Stimulated activated CD4-positive, alpha-beta T cell treated with anti-CD3 and anti-CD28 coated beads, TNF-alpha, amount 100 ng/mL, for 48 hours (primary cell): ENCODE data around the gene CFAP20DC.
"Not testable (repeated sequence)": the region's sequence is repeated elsewhere in the genome, so short reads cannot be mapped to it uniquely, and the experiment has no call there.

Experiments used
- DNase-seq, 3 donors: peaks; one replicate each; pipeline ENCODE4 v3.0.0-alpha.2; 2020; ENCODE audit warnings: low read depth in 3 of 3

Gene CFAP20DC

GRCh38 chr3:58868097-58868779 is 181.6 kb downstream of the CFAP20DC start:
- DNase-seq, result no peak

- no peak for DNase-seq
Measured at GRCh38 chr3:58867621-58868020, 182.2 kb downstream of the CFAP20DC start.

- DNase-seq, result no peak
Measured at GRCh38 chr3:58866079-58866478, 183.7 kb downstream of the CFAP20DC start.

GRCh38 chr3:58864480-58864879 is 185.3 kb downstream of the CFAP20DC start:
- DNase-seq, result no peak

- DNase-seq, result no peak
Measured at GRCh38 chr3:58863206-58863605, 186.6 kb downstream of the CFAP20DC start.

GRCh38 chr3:58861551-58861950 is 188.3 kb downstream of the CFAP20DC start:
- no peak for DNase-seq

- DNase-seq, result no peak
Measured at GRCh38 chr3:58858126-58858525, 191.7 kb downstream of the CFAP20DC start.

GRCh38 chr3:58857402-58857801 is 192.4 kb downstream of the CFAP20DC start:
- no peak for DNase-seq

- no peak for DNase-seq
Measured at GRCh38 chr3:58848826-58849225, 201.0 kb downstream of the CFAP20DC start.

- not testable (repeated sequence) for DNase-seq
Measured at GRCh38 chr3:58842050-58842747, 207.6 kb downstream of the CFAP20DC start.

GRCh38 chr3:58840949-58841348 is 208.9 kb downstream of the CFAP20DC start:
- DNase-seq, result no peak

- DNase-seq, result no peak
Measured at GRCh38 chr3:58839964-58840363, 209.9 kb downstream of the CFAP20DC start.

- no peak for DNase-seq
Measured at GRCh38 chr3:58839187-58839586, 210.6 kb downstream of the CFAP20DC start.

GRCh38 chr3:58837856-58838255 is 212.0 kb downstream of the CFAP20DC start:
- no peak for DNase-seq

GRCh38 chr3:58837141-58837843 is 212.5 kb downstream of the CFAP20DC start:
- DNase-seq, result no peak

- no peak for DNase-seq
Measured at GRCh38 chr3:58835086-58835485, 214.7 kb downstream of the CFAP20DC start.

- no peak for DNase-seq
Measured at GRCh38 chr3:58833491-58833890, 216.3 kb downstream of the CFAP20DC start.

- no peak for DNase-seq
Measured at GRCh38 chr3:58829321-58830000, 220.4 kb downstream of the CFAP20DC start.

- DNase-seq, result no peak
Measured at GRCh38 chr3:58824777-58825176, 225.0 kb downstream of the CFAP20DC start.

GRCh38 chr3:58824285-58824684 is 225.5 kb downstream of the CFAP20DC start:
- DNase-seq, result peak in 1 of 3 donors; percentile 10

GRCh38 chr3:58806551-58807244 is 243.1 kb downstream of the CFAP20DC start:
- DNase-seq, result not testable (repeated sequence)

GRCh38 chr3:58804914-58805313 is 244.9 kb downstream of the CFAP20DC start:
- DNase-seq, result no peak
